Astrocyte of the cerebellum (primary cell): ENCODE data around the gene TTLL5.

Source experiments
- DNase-seq: peaks from one replicate; pipeline ENCODE4 v3.0.0-alpha.2; 2011; ENCODE audit warnings: low read depth
- H3K4me3 ChIP-seq: 2 replicates; pipeline ENCODE4 v1.5.1; 2011; ENCODE audit warnings: mild to moderate bottlenecking, low read depth, low read length, moderate library complexity
- CTCF ChIP-seq: IDR thresholded peaks from 2 replicates; pipeline ENCODE4 v1.5.1; 2012; ENCODE audit warnings: low read length, low read depth, moderate library complexity, mild to moderate bottlenecking; ENCODE audit errors: missing control alignments
- in situ Hi-C: cut with HindIII; loops from 2 replicates; pipeline ENCODE4 v1.10.0; 2017; ENCODE audit warnings: low sequenced_read_pairs

The TTLL5 gene

GRCh38 chr14:75969126-75969525 is 308.1 kb downstream of the TTLL5 start:
- no peak for DNase-seq
- no peak for TF ChIP-seq CTCF
- in situ Hi-C loops = no loop called here
- no peak overlapping the region for H3K4me3 ChIP-seq

GRCh38 chr14:75969891-75970290 is 308.8 kb downstream of the TTLL5 start:
- no peak for DNase-seq
- in situ Hi-C loops = no loop called here
- no peak for TF ChIP-seq CTCF
- H3K4me3 ChIP-seq = no peak overlapping the region

- TF ChIP-seq CTCF = no peak
- no peak overlapping the region for H3K4me3 ChIP-seq
- in situ Hi-C loops = no loop called here
- DNase-seq = no peak
Measured at GRCh38 chr14:75970989-75971388, 309.9 kb downstream of the TTLL5 start.

GRCh38 chr14:75971509-75971908 is 310.5 kb downstream of the TTLL5 start:
- H3K4me3 ChIP-seq = no peak overlapping the region
- in situ Hi-C loops = no loop called here
- TF ChIP-seq CTCF = no peak
- DNase-seq = no peak

GRCh38 chr14:75972801-75973421 is 311.9 kb downstream of the TTLL5 start:
- DNase-seq = no peak
- H3K4me3 ChIP-seq = no peak overlapping the region
- TF ChIP-seq CTCF = no peak
- in situ Hi-C loops = no loop called here

GRCh38 chr14:75976826-75977581 is 316.0 kb downstream of the TTLL5 start:
- in situ Hi-C loops = loop anchor here (5.0 kb wide), 1 partner anchor 265 kb away; no protein-coding TSS in a partner anchor
- no peak for DNase-seq
- no peak for TF ChIP-seq CTCF
- no peak overlapping the region for H3K4me3 ChIP-seq
